Activated T-cell treated with anti-CD3 and anti-CD28 coated beads, Interleukin-2, amount 50 U/mL, for 72 hours (primary cell): ENCODE measurements around the gene CEP104. TPM values are rescaled to one million over a fixed set of nuclear protein-coding genes. Genes with fewer than 3 reads are reported as not detected.

Experiments
- ATAC-seq, 2 donors: fragments of 150-1000 bp; cut with Tn5 transposase; replicated peaks in 1 of 2; 2 replicates each; pipeline ENCODE4 v1.10.0; 2021; ENCODE audit warnings: moderate library complexity in 2 of 2, mild to moderate bottlenecking in 1 of 2
- DNase-seq, 2 donors: peaks; one replicate each; pipeline ENCODE4 v3.0.0; 2021 to 2022; ENCODE audit warnings: mixed read lengths in 1 of 2
- H3K27ac Mint-ChIP-seq: one replicate; pipeline ENCODE4 v1.8.0; 2022; ENCODE audit warnings: mild to moderate bottlenecking, moderate library complexity, mixed read lengths
- H3K27me3 Mint-ChIP-seq: one replicate; pipeline ENCODE4 v1.8.0; 2022; ENCODE audit warnings: low read depth, mixed read lengths
- H3K36me3 Mint-ChIP-seq, 2 donors: one replicate each; pipeline ENCODE4 v1.8.0; 2022; ENCODE audit warnings: mixed read lengths in 2 of 2, mild to moderate bottlenecking in 1 of 2; ENCODE audit not compliant: insufficient read depth in 2 of 2
- H3K4me1 Mint-ChIP-seq: one replicate; pipeline ENCODE4 v1.8.0; 2022; ENCODE audit warnings: low read depth, mixed read lengths
- H3K4me3 Mint-ChIP-seq, 2 donors: one replicate each; pipeline ENCODE4 v1.8.0; 2022; ENCODE audit warnings: mild to moderate bottlenecking in 2 of 2, mixed read lengths in 2 of 2, moderate library complexity in 2 of 2
- H3K9me3 Mint-ChIP-seq, 2 donors: one replicate each; pipeline ENCODE4 v1.8.0; 2022; ENCODE audit warnings: mixed read lengths in 2 of 2
- total RNA-seq, 2 donors: library from RNA; stranded (reverse); gene quantifications; one replicate each; pipeline ENCODE4 v1.2.3, GENCODE V29; 2022

CEP104 gene
- total RNA-seq, 2 donors from 2014 or later, result 37.4 to 48.1 TPM

- no peak overlapping the region for H3K4me3 Mint-ChIP-seq
- no peaks in the 10 kb centered on the region for H3K27me3 Mint-ChIP-seq
- no peak for DNase-seq
- H3K27ac Mint-ChIP-seq, result no peak overlapping the region
- H3K36me3 Mint-ChIP-seq, result peaks cover 2 to 5% of the 10 kb centered on the region in 2 donors
- no peaks in the 10 kb centered on the region for H3K4me1 Mint-ChIP-seq
- no peaks in the 10 kb centered on the region for H3K9me3 Mint-ChIP-seq
- no peak for ATAC-seq
Observed at GRCh38 chr1:3827813-3828307, 29.2 kb downstream of the CEP104 start.

GRCh38 chr1:3825356-3825755, 31.7 kb downstream of the CEP104 start:
- peaks cover 0 to 5% of the 10 kb centered on the region in 2 donors for H3K36me3 Mint-ChIP-seq
- no peak overlapping the region for H3K27ac Mint-ChIP-seq

GRCh38 chr1:3824650-3825049, 32.4 kb downstream of the CEP104 start:
- no peaks in the 10 kb centered on the region for H3K27me3 Mint-ChIP-seq
- no peak for DNase-seq

More at GRCh38 chr1:3825356-3825755, 31.7 kb downstream of the CEP104 start:
- Mint-ChIP-seq H3K27me3 (no peaks in the 10 kb centered on the region), H3K9me3 (no peaks in the 10 kb centered on the region), H3K4me3 (no peak overlapping the region), H3K4me1 (no peaks in the 10 kb centered on the region)
- no peak for DNase-seq
- ATAC-seq, result no peak

GRCh38 chr1:3822421-3822820, 34.6 kb downstream of the CEP104 start:
- H3K27ac Mint-ChIP-seq, result no peak overlapping the region
- peaks cover 0 to 2% of the 10 kb centered on the region in 2 donors for H3K36me3 Mint-ChIP-seq
- DNase-seq, result no peak
- no peak overlapping the region for H3K4me3 Mint-ChIP-seq
- no peaks in the 10 kb centered on the region for H3K27me3 Mint-ChIP-seq
- no peaks in the 10 kb centered on the region for H3K9me3 Mint-ChIP-seq
- H3K4me1 Mint-ChIP-seq, result no peaks in the 10 kb centered on the region
- ATAC-seq, result no peak

More at GRCh38 chr1:3824650-3825049, 32.4 kb downstream of the CEP104 start:
- H3K4me1 Mint-ChIP-seq, result no peaks in the 10 kb centered on the region
- H3K9me3 Mint-ChIP-seq, result no peaks in the 10 kb centered on the region
- no peak for ATAC-seq
- H3K4me3 Mint-ChIP-seq, result no peak overlapping the region
- no peak overlapping the region for H3K27ac Mint-ChIP-seq
- H3K36me3 Mint-ChIP-seq, result peaks cover 0 to 2% of the 10 kb centered on the region in 2 donors

GRCh38 chr1:3821908-3822307, 35.1 kb downstream of the CEP104 start:
- Mint-ChIP-seq H3K9me3 (no peaks in the 10 kb centered on the region), H3K27me3 (no peaks in the 10 kb centered on the region), H3K27ac (no peak overlapping the region), H3K4me1 (no peaks in the 10 kb centered on the region), H3K36me3 (peaks cover 0 to 2% of the 10 kb centered on the region in 2 donors), H3K4me3 (no peak overlapping the region)
- no peak for DNase-seq
- no peak for ATAC-seq

GRCh38 chr1:3821447-3821846, 35.6 kb downstream of the CEP104 start:
- ATAC-seq, result no peak
- DNase-seq, result no peak
- H3K4me1 Mint-ChIP-seq, result no peaks in the 10 kb centered on the region
- H3K4me3 Mint-ChIP-seq, result no peak overlapping the region
- peaks cover 0 to 2% of the 10 kb centered on the region in 2 donors for H3K36me3 Mint-ChIP-seq
- H3K27me3 Mint-ChIP-seq, result no peaks in the 10 kb centered on the region
- H3K9me3 Mint-ChIP-seq, result no peaks in the 10 kb centered on the region
- no peak overlapping the region for H3K27ac Mint-ChIP-seq

GRCh38 chr1:3821004-3821403, 36.0 kb downstream of the CEP104 start:
- Mint-ChIP-seq H3K4me3 (no peak overlapping the region), H3K27ac (no peak overlapping the region), H3K9me3 (no peaks in the 10 kb centered on the region), H3K4me1 (no peaks in the 10 kb centered on the region), H3K36me3 (peaks cover 0 to 2% of the 10 kb centered on the region in 2 donors), H3K27me3 (no peaks in the 10 kb centered on the region)
- DNase-seq, result no peak
- no peak for ATAC-seq

- DNase-seq (no peak), ATAC-seq (no peak)
- Mint-ChIP-seq H3K36me3 (peaks cover 0 to 2% of the 10 kb centered on the region in 2 donors), H3K4me1 (no peaks in the 10 kb centered on the region), H3K27ac (no peak overlapping the region), H3K27me3 (no peaks in the 10 kb centered on the region), H3K9me3 (no peaks in the 10 kb centered on the region), H3K4me3 (no peak overlapping the region)
Observed at GRCh38 chr1:3820316-3820715, 36.7 kb downstream of the CEP104 start.

- no peak overlapping the region for H3K27ac Mint-ChIP-seq
- H3K4me3 Mint-ChIP-seq, result no peak overlapping the region
- H3K36me3 Mint-ChIP-seq, result peaks cover 0 to 2% of the 10 kb centered on the region in 2 donors
- ATAC-seq (no peak), DNase-seq (no peak)
- H3K27me3 Mint-ChIP-seq, result no peaks in the 10 kb centered on the region
- H3K9me3 Mint-ChIP-seq, result no peaks in the 10 kb centered on the region
- no peaks in the 10 kb centered on the region for H3K4me1 Mint-ChIP-seq
Observed at GRCh38 chr1:3819771-3820200, 37.2 kb downstream of the CEP104 start.

GRCh38 chr1:3817821-3818597, 39.0 kb downstream of the CEP104 start:
- ATAC-seq, result no peak
- DNase-seq, result no peak
- no peak overlapping the region for H3K4me3 Mint-ChIP-seq
- H3K27me3 Mint-ChIP-seq, result no peaks in the 10 kb centered on the region
- no peaks in the 10 kb centered on the region for H3K36me3 Mint-ChIP-seq
- H3K27ac Mint-ChIP-seq, result no peak overlapping the region
- H3K4me1 Mint-ChIP-seq, result no peaks in the 10 kb centered on the region
- H3K9me3 Mint-ChIP-seq, result no peaks in the 10 kb centered on the region

GRCh38 chr1:3817138-3817740, 39.8 kb downstream of the CEP104 start:
- Mint-ChIP-seq H3K27ac (no peak overlapping the region), H3K27me3 (no peaks in the 10 kb centered on the region), H3K4me3 (no peak overlapping the region), H3K4me1 (no peaks in the 10 kb centered on the region), H3K9me3 (no peaks in the 10 kb centered on the region), H3K36me3 (no peaks in the 10 kb centered on the region)
- no peak for DNase-seq
- ATAC-seq, result no peak

GRCh38 chr1:3816331-3817137, 40.5 kb downstream of the CEP104 start:
- DNase-seq (no peak), ATAC-seq (no peak)
- Mint-ChIP-seq H3K4me3 (no peak overlapping the region), H3K27me3 (no peaks in the 10 kb centered on the region), H3K27ac (no peak overlapping the region), H3K9me3 (no peaks in the 10 kb centered on the region), H3K36me3 (no peaks in the 10 kb centered on the region), H3K4me1 (no peaks in the 10 kb centered on the region)
